ENCODE measurements around the gene SAA1. TPM values are rescaled to one million over a fixed set of nuclear protein-coding genes. Genes with fewer than 3 reads are reported as not detected.
"Not testable (repeated sequence)": the region's sequence is repeated elsewhere in the genome, so short reads cannot be mapped to it uniquely, and the experiment has no call there.

The SAA1 gene
- total RNA-seq, 1 donor from 2014 or later, result not detected

DNA sequence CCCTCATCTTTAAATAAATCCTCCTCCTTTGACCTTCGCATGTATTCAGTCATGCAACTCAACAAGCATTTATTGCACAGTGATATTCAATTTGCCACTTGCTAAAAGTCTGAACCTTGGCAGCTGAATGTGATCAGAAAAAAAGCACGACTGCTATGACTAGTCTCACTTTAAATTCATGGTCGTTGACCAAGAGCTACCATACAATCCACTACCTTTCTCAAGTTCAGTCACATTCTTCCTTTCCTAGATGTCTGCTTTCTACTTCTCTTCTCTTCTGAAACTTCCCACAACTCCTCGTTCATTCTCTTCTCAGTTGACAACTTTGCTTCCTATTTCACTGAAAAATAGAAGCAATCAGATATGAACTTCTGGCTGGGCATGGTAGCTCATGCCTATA lies 2.0 kb upstream of the SAA1 start:
- H3K4me1 Mint-ChIP-seq (ENCODE audit: low read depth), result peaks cover 3% of the 10 kb centered on the region
- no peak overlapping the region for H3K4me3 Mint-ChIP-seq (ENCODE audit: low read depth)
- TF ChIP-seq, protein P1, sequence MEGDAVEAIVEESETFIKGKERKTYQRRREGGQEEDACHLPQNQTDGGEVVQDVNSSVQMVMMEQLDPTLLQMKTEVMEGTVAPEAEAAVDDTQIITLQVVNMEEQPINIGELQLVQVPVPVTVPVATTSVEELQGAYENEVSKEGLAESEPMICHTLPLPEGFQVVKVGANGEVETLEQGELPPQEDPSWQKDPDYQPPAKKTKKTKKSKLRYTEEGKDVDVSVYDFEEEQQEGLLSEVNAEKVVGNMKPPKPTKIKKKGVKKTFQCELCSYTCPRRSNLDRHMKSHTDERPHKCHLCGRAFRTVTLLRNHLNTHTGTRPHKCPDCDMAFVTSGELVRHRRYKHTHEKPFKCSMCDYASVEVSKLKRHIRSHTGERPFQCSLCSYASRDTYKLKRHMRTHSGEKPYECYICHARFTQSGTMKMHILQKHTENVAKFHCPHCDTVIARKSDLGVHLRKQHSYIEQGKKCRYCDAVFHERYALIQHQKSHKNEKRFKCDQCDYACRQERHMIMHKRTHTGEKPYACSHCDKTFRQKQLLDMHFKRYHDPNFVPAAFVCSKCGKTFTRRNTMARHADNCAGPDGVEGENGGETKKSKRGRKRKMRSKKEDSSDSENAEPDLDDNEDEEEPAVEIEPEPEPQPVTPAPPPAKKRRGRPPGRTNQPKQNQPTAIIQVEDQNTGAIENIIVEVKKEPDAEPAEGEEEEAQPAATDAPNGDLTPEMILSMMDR (IDR thresholded peaks at IDR 0.05; ENCODE audit: unreplicated experiment), result no peak
- no peak overlapping the region for H3K27ac Mint-ChIP-seq
- no peaks in the 10 kb centered on the region for H3K9me3 Mint-ChIP-seq (ENCODE audit: low read depth)
- H3K36me3 Mint-ChIP-seq (ENCODE audit: insufficient read depth), result no peaks in the 10 kb centered on the region
- peaks cover 3% of the 10 kb centered on the region for H3K27me3 Mint-ChIP-seq
- no peak for DNase-seq (ENCODE audit: low spot score, unreplicated experiment)

DNA sequence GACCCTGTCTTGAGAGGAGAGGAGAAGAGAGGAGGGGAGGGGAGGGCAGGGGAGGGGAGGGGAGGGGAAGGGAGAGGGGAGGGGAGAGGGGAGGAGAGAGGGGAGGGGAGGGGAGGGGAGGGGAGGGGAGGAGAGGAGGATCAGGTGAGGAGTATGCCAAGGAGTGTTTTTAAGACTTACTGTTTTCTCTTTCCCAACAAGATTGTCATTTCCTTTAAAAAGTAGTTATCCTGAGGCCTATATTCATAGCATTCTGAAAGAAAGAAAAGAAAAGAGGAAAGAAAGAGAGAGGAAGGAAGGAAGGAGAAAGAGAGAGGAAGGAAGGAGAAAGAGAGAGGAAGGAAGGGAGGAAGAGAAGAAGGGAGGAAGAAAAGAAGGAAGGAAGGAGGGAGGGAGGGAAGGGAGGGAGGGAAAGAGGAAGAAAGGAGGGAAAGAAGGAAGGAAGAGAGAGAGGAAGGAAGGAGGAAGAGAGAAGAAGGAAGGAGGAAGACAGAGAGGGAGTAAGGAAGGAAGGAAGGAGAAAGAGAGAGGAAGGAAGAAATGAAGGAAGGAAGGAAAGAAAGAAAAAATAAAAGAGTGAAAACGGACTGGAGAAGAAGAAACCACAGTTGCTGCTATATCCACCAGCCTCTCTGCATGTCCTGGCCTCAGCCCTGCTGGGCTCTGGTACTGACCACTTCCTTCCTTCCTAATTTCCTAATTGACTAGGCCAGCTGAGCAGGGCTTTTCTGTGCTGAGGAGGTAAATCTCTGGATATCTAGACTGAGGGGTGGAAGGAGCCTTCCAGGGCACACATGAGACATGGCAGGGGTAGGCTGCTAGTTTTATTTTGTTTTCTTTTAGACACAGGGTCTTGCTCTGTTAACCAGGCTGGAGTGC lies 1.1 kb upstream of the SAA1 start:
- Mint-ChIP-seq H3K36me3 (ENCODE audit: insufficient read depth) (no peaks in the 10 kb centered on the region), H3K27ac (no peak overlapping the region), H3K4me3 (ENCODE audit: low read depth) (no peak overlapping the region), H3K4me1 (ENCODE audit: low read depth) (peaks cover 3% of the 10 kb centered on the region), H3K27me3 (peaks cover 3% of the 10 kb centered on the region), H3K9me3 (ENCODE audit: low read depth) (no peaks in the 10 kb centered on the region)
- no peak for DNase-seq (ENCODE audit: low spot score, unreplicated experiment)
- TF ChIP-seq, protein P1 (IDR thresholded peaks at IDR 0.05; ENCODE audit: unreplicated experiment), result no peak

DNA sequence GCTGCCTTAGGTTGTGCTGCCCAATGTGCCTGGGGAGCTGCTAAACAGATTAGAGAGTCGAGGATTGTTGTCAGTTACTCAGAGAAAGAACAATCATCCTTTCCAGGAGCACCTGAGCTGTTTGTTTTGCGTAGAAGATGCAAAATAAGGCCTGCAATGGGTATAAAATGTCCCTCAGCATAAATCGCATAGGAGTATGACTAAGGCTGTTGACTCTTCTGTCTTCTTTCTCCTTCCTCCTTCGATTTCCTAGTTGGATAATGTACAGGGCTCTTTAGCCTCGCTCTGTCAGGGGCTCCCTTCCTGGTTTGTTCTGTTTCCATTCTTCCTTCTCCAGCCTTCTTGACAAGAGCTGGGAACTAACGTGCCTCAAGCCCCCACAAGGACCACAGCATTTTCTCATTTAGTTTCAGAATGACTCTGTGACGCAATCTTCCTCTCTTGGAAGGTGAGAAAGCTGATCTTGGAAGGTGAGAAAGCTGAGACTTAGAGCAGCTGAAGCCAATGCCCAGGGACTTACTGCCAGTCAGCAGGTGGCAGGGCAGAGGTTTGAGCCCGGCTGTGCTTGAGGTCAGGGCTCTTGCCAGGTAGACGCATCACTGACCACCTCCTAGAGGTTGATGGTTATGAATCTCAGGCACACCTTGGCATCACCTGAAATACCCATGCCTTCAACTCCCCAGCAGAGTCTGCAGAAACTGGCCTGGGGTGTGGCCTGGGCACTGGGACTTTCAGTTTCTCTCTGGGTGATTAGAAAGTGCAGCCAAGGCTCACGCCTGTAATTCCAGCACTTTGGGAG lies 1.5 kb downstream of the SAA1 start:
- H3K4me3 Mint-ChIP-seq (ENCODE audit: low read depth); H3K4me1 Mint-ChIP-seq (ENCODE audit: low read depth); H3K36me3 Mint-ChIP-seq (ENCODE audit: insufficient read depth); H3K27ac Mint-ChIP-seq; DNase-seq (ENCODE audit: low spot score, unreplicated experiment); H3K9me3 Mint-ChIP-seq (ENCODE audit: low read depth); H3K27me3 Mint-ChIP-seq: not testable (repeated sequence)

DNA sequence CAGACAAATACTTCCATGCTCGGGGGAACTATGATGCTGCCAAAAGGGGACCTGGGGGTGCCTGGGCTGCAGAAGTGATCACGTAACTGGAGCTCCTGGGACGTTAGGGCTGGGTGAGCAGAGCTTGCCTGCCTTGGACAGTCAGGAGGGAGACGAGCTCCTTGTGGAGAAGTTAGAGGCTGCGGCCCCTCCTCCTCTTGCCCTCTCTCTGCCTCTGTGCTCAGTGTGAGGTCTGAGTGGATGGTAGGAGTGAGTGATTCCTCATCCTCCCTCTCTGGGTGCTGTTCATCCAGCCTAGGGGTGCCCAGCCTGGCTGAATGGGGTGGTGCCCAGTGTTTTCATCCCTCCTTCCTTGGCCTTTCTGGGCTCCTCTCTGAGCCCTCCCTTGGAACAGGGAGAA lies 3.2 kb downstream of the SAA1 start:
- not testable (repeated sequence) for H3K36me3 Mint-ChIP-seq (ENCODE audit: insufficient read depth); H3K27ac Mint-ChIP-seq; H3K9me3 Mint-ChIP-seq (ENCODE audit: low read depth); H3K27me3 Mint-ChIP-seq; H3K4me1 Mint-ChIP-seq (ENCODE audit: low read depth); DNase-seq (ENCODE audit: low spot score, unreplicated experiment); H3K4me3 Mint-ChIP-seq (ENCODE audit: low read depth)

DNA sequence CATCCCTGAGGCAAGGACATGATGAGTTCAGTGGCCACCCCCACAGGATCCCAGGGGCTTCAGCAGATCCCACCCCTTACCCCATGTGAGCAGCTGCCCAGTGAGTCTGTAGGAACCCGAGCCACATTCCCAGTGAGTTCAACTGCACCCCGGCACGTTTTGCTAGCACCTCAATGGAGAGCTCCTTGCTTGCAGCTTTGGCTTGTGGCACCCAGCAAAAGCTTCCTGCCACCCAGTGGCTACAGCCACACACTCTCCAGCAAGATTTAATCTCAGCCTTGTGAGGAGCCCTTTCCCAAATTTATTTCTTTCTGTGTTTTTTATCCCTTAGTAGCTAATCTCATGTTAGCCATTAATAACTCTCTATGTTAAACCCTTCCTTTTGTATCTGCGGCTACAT lies 4.0 kb downstream of the SAA1 start:
- DNase-seq (ENCODE audit: low spot score, unreplicated experiment), result no peak
- H3K27ac Mint-ChIP-seq, result no peak overlapping the region
- H3K4me3 Mint-ChIP-seq (ENCODE audit: low read depth), result no peak overlapping the region
- H3K9me3 Mint-ChIP-seq (ENCODE audit: low read depth), result no peaks in the 10 kb centered on the region
- peaks cover under 1% of the 10 kb centered on the region for H3K36me3 Mint-ChIP-seq (ENCODE audit: insufficient read depth)
- peaks cover 3% of the 10 kb centered on the region for H3K27me3 Mint-ChIP-seq
- TF ChIP-seq, protein P1 (IDR thresholded peaks at IDR 0.05; ENCODE audit: unreplicated experiment), result no peak
- no peaks in the 10 kb centered on the region for H3K4me1 Mint-ChIP-seq (ENCODE audit: low read depth)

DNA sequence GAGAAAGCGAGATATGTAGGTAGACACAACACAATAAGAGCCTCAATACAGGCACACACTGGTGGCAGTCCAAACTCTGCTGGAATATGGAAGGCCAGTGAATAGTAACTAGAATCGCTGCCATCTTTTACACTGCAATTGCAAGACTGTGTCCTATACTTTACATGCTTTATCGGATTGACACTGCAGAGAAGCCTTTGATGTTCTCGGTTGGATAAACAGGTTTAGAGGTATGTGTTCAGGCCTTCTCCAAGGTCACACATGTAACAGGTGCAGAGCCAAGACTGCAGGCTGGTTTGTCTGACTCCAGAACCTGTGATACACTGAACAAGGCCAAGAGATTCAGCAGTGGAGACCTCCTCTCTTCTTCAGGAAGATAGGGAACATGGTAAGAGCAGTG lies 5.1 kb downstream of the SAA1 start:
- Mint-ChIP-seq H3K36me3 (ENCODE audit: insufficient read depth) (peaks cover 4% of the 10 kb centered on the region), H3K9me3 (ENCODE audit: low read depth) (no peaks in the 10 kb centered on the region), H3K4me3 (ENCODE audit: low read depth) (no peak overlapping the region), H3K27me3 (no peaks in the 10 kb centered on the region), H3K27ac (no peak overlapping the region), H3K4me1 (ENCODE audit: low read depth) (no peaks in the 10 kb centered on the region)
- no peak for DNase-seq (ENCODE audit: low spot score, unreplicated experiment)
- TF ChIP-seq, protein P1 (IDR thresholded peaks at IDR 0.05; ENCODE audit: unreplicated experiment), result no peak
